IMR-90 (cell line): ENCODE data around the gene RBMS3. TPM values are rescaled to one million over a fixed set of nuclear protein-coding genes. Genes with fewer than 3 reads are reported as not detected.

ENCODE experiments used
- ATAC-seq: fragments of 200-7000 bp; cut with Tn5 transposase; 2 replicates; pipeline ENCODE4 v1.9.1; 2020; ENCODE audit warnings: low read depth, mild to moderate bottlenecking, moderate library complexity
- BruUV-seq: library from RNA; stranded (reverse); fragments of 400-500 nt; replicated peaks from 2 replicates; lab custom pipeline; 2021; lab: Mats Ljungman, UMichigan
- CTCF ChIA-PET: fragments of 300-600 bp; formaldehyde crosslinking; extraction: SDS; loops from one replicate; lab custom pipeline; 2021; ENCODE audit warnings: antibody characterized with exemption; lab: Yijun Ruan, JAX
- POLR2A ChIA-PET: fragments of 300-600 bp; sonication (Branson Sonifier 250); formaldehyde crosslinking; loops from one replicate; lab custom pipeline; 2022; ENCODE audit warnings: antibody characterized with exemption; ENCODE audit not compliant: unreplicated experiment; lab: Charles Lee
- DNase-seq: peaks from one replicate; pipeline ENCODE4 v3.0.0; 2013
- H2AFZ ChIP-seq: replicated peaks from 2 replicates; pipeline ENCODE3; 2013; ENCODE audit warnings: low read length, mild to moderate bottlenecking; ENCODE audit not compliant: poor library complexity
- H2AK5ac ChIP-seq: 2 replicates; pipeline ENCODE4 v1.6.1; 2013; ENCODE audit warnings: low read depth, low read length, inconsistent platforms
- H2AK9ac ChIP-seq: replicated peaks from 2 replicates; pipeline ENCODE3; 2013; ENCODE audit warnings: mild to moderate bottlenecking, low read depth, low read length, moderate library complexity; ENCODE audit not compliant: poor library complexity
- H2BK120ac ChIP-seq: 2 replicates; pipeline ENCODE4 v1.6.1; 2013; ENCODE audit warnings: low read depth, low read length, inconsistent platforms
- H2BK15ac ChIP-seq: 3 replicates; pipeline ENCODE4 v1.6.1; 2013; ENCODE audit warnings: low read depth, low read length, inconsistent platforms
- H2BK20ac ChIP-seq: 2 replicates; pipeline ENCODE4 v1.6.1; 2013; ENCODE audit warnings: low read depth, mild to moderate bottlenecking, inconsistent platforms, low read length, moderate library complexity
- H2BK5ac ChIP-seq: 2 replicates; pipeline ENCODE4 v1.6.1; 2013; ENCODE audit warnings: mild to moderate bottlenecking, low read depth, low read length, inconsistent platforms; ENCODE audit not compliant: poor library complexity, severe bottlenecking
- H3K14ac ChIP-seq: replicated peaks from 2 replicates; pipeline ENCODE4 v1.6.1; 2013; ENCODE audit warnings: low read depth, low read length, inconsistent platforms
- H3K18ac ChIP-seq: 2 replicates; pipeline ENCODE4 v1.6.1; 2013; ENCODE audit warnings: low read depth, low read length, control low read depth
- H3K23ac ChIP-seq: 2 replicates; pipeline ENCODE4 v1.6.1; 2013; ENCODE audit warnings: low read depth, low read length, inconsistent platforms
- H3K27ac ChIP-seq: 2 replicates; pipeline ENCODE4 v1.5.1; 2013; ENCODE audit warnings: mild to moderate bottlenecking, control low read depth, low read length; ENCODE audit not compliant: insufficient read depth
- H3K27me3 ChIP-seq: 2 replicates; pipeline ENCODE4 v1.6.1; 2013; ENCODE audit warnings: low read length; ENCODE audit not compliant: control insufficient read depth, insufficient read depth
- H3K36me3 ChIP-seq: 2 replicates; pipeline ENCODE4 v1.6.1; 2013; ENCODE audit warnings: low read length, mixed read lengths; ENCODE audit not compliant: control insufficient read depth, insufficient read depth
- H3K4ac ChIP-seq: 2 replicates; pipeline ENCODE4 v1.6.1; 2013; ENCODE audit warnings: low read depth, low read length, inconsistent platforms
- H3K4me1 ChIP-seq: 2 replicates; pipeline ENCODE4 v1.6.1; 2013; ENCODE audit warnings: low read length, mixed read lengths; ENCODE audit not compliant: control insufficient read depth, insufficient read depth
- H3K4me2 ChIP-seq: 2 replicates; pipeline ENCODE4 v1.6.1; 2013; ENCODE audit warnings: low read depth, mild to moderate bottlenecking, control low read depth, low read length, moderate library complexity
- H3K4me3 ChIP-seq: 2 replicates; pipeline ENCODE4 v1.5.1; 2013; ENCODE audit warnings: low read depth, mild to moderate bottlenecking, control low read depth, low read length, moderate library complexity; ENCODE audit not compliant: insufficient read depth
- H3K56ac ChIP-seq: 2 replicates; pipeline ENCODE4 v1.6.1; 2013; ENCODE audit warnings: low read length, inconsistent platforms; ENCODE audit not compliant: insufficient read depth; ENCODE audit errors: extremely low read depth
- H3K79me1 ChIP-seq, 2 experiments: 2 replicates each; pipeline ENCODE4 v1.6.1; 2013; ENCODE audit warnings: low read length in 2 of 2, inconsistent platforms in 1 of 2, low read depth in 1 of 2
- H3K9ac ChIP-seq: 2 replicates; pipeline ENCODE4 v1.6.1; 2013; ENCODE audit warnings: low read depth, low read length, control low read depth
- H3K9me1 ChIP-seq: 2 replicates; pipeline ENCODE4 v1.6.1; 2013; ENCODE audit warnings: low read length, inconsistent platforms; ENCODE audit not compliant: insufficient read depth
- H3K9me3 ChIP-seq: 2 replicates; pipeline ENCODE4 v1.6.1; 2013; ENCODE audit warnings: low read length; ENCODE audit not compliant: control insufficient read depth, insufficient read depth
- H4K20me1 ChIP-seq: 2 replicates; pipeline ENCODE4 v1.6.1; 2013; ENCODE audit warnings: low read length, inconsistent platforms; ENCODE audit not compliant: insufficient read depth
- H4K5ac ChIP-seq: 2 replicates; pipeline ENCODE4 v1.6.1; 2013; ENCODE audit warnings: mild to moderate bottlenecking, low read depth, low read length, control low read depth
- H4K8ac ChIP-seq, 2 experiments: 2 replicates each; pipeline ENCODE4 v1.6.1; 2013; ENCODE audit warnings: low read depth in 2 of 2, low read length in 2 of 2, control low read depth in 1 of 2, inconsistent platforms in 1 of 2
- H4K91ac ChIP-seq: 2 replicates; pipeline ENCODE4 v1.6.1; 2013; ENCODE audit warnings: low read depth, low read length, inconsistent platforms; ENCODE audit not compliant: insufficient read depth
- BHLHE40 ChIP-seq: fragments of 150-350 bp; IDR thresholded peaks from 2 replicates; pipeline ENCODE4 v1.6.1; 2016; ENCODE audit warnings: mild to moderate bottlenecking, low read depth, low read length
- CHD1 ChIP-seq: IDR thresholded peaks from 2 replicates; pipeline ENCODE4 v1.6.1; 2012; ENCODE audit warnings: low read depth, low read length, improper control_type of control experiment
- MXI1 ChIP-seq: IDR thresholded peaks from 2 replicates; pipeline ENCODE4 v1.6.1; 2012; ENCODE audit warnings: low read depth, mild to moderate bottlenecking, low read length, moderate library complexity, borderline replicate concordance
- WGBS, 2 experiments: methylation state at CpG; one replicate each; pipeline versions ENCODE4 v1.1.5 to v1.1.7; 2013; ENCODE audit warnings: missing lambda C conversion rate in 2 of 2; ENCODE audit not compliant: insufficient read length in 1 of 2; ENCODE audit errors: extremely low coverage in 2 of 2; 5-methylcytosine and 5-hydroxymethylcytosine counted together
- dilution Hi-C: fragments of 300-500 bp; cut with HindIII; formaldehyde crosslinking; loops from one replicate; pipeline ENCODE4 v1.14.3; 2018; ENCODE audit warnings: low sequenced_read_pairs; ENCODE audit not compliant: unreplicated experiment
- in situ Hi-C: fragments of 300-500 bp; cut with MboI; formaldehyde crosslinking; loops from 3 replicates; pipeline ENCODE4 v1.14.3; 2019; ENCODE audit warnings: low sequenced_read_pairs, inconsistent platforms, mixed read lengths
- intact Hi-C: fragments of 100-400 bp; cut with micrococcal nuclease; formaldehyde crosslinking; loops from 2 replicates; pipeline ENCODE4 v1.10.0; 2022
- polyA plus RNA-seq, 3 experiments: library from polyadenylated mRNA; depleted of rRNA; stranded (reverse); fragments of >200 nt; gene quantifications; 2 replicates each; pipeline ENCODE4 v1.2.3, GENCODE V29; 2012; ENCODE audit warnings: low replicate concordance in 1 of 3
- total RNA-seq: library from RNA; depleted of rRNA; stranded (reverse); fragments of >200 nt; gene quantifications from 2 replicates; pipeline ENCODE4 v1.2.3, GENCODE V29; 2012
- TF ChIP-seq, protein P1 (sequence below): conservative IDR thresholded peaks from 2 replicates; pipeline ENCODE4 v1.5.1; 2012; ENCODE audit warnings: mild to moderate bottlenecking, low read depth, low read length, improper control_type of control experiment

RBMS3 gene
- total and polyA plus RNA-seq, 2 of the 4 experiments (the other 2 are of a cell fraction) = 15.2 to 127 TPM

DNA sequence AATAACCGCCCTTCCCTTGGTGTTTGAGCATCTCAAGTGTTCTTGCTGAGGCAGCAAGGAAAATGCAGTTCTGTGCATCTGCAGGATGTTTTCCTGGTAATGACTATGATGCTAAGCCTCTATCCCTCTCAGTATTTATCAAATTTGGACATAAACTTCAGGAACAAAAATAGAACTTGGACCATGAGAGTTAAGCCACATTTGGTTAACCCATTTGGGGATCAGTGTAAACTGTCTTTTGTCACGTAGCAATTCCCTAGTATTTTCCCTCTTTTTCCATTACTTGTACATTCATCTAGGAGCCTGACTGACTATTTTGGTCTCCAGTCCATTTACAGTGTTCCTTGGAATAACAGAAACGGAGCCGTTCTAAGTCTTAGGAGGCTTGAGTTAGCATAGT lies 250.8 kb downstream of the RBMS3 start:
- no peak overlapping the region for H3K9ac ChIP-seq
- BruUV-seq = no TSS peak
- no peak overlapping the region for H3K4ac ChIP-seq
- no peak overlapping the region for H2AFZ ChIP-seq
- no peak overlapping the region for H3K14ac ChIP-seq
- H3K4me3 ChIP-seq = no peak overlapping the region
- no peaks in the 10 kb centered on the region for H3K4me1 ChIP-seq
- no peak for ATAC-seq
- H4K20me1 ChIP-seq = no peaks in the 10 kb centered on the region
- TF ChIP-seq CHD1 (no peak), BHLHE40 (no peak), MXI1 (no peak)
- TF ChIP-seq, protein P1, sequence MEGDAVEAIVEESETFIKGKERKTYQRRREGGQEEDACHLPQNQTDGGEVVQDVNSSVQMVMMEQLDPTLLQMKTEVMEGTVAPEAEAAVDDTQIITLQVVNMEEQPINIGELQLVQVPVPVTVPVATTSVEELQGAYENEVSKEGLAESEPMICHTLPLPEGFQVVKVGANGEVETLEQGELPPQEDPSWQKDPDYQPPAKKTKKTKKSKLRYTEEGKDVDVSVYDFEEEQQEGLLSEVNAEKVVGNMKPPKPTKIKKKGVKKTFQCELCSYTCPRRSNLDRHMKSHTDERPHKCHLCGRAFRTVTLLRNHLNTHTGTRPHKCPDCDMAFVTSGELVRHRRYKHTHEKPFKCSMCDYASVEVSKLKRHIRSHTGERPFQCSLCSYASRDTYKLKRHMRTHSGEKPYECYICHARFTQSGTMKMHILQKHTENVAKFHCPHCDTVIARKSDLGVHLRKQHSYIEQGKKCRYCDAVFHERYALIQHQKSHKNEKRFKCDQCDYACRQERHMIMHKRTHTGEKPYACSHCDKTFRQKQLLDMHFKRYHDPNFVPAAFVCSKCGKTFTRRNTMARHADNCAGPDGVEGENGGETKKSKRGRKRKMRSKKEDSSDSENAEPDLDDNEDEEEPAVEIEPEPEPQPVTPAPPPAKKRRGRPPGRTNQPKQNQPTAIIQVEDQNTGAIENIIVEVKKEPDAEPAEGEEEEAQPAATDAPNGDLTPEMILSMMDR = no peak
- H2BK120ac ChIP-seq = 0 out of 2 replicates have a peak overlapping the region, but pooled peaks have one; percentile 26
- no peaks in the 10 kb centered on the region for H3K27me3 ChIP-seq
- peaks cover 18 to 20% of the 10 kb centered on the region in 2 experiments; a peak in 3 of 4 replicates for H3K79me1 ChIP-seq
- CTCF ChIA-PET = no interaction called here
- no peaks in the 10 kb centered on the region for H3K9me1 ChIP-seq
- dilution Hi-C loops = no loop called here
- intact Hi-C loops = no loop called here
- no peak overlapping the region for H2BK5ac ChIP-seq
- no peaks in the 10 kb centered on the region for H3K9me3 ChIP-seq
- H3K56ac ChIP-seq = no peak overlapping the region
- no peak overlapping the region for H3K23ac ChIP-seq
- no peak overlapping the region for H3K18ac ChIP-seq
- H3K4me2 ChIP-seq = no peak overlapping the region
- no peak overlapping the region for H4K91ac ChIP-seq
- no CpG with 5 or more reads among the region's 4 CpGs for WGBS, 2 experiments
- H4K8ac ChIP-seq = no peak overlapping the region
- no peak for DNase-seq
- no peak overlapping the region for H3K27ac ChIP-seq
- no peak overlapping the region for H2AK9ac ChIP-seq
- no peak overlapping the region for H2AK5ac ChIP-seq
- POLR2A ChIA-PET = no interaction called here
- H4K5ac ChIP-seq = no peak overlapping the region; the same call in 1 of the 2 replicates
- H2BK15ac ChIP-seq = no peak overlapping the region
- in situ Hi-C loops = no loop called here
- no peak overlapping the region for H2BK20ac ChIP-seq
- H3K36me3 ChIP-seq = no peaks in the 10 kb centered on the region; the same call in 1 of the 2 replicates
